Posterior vena cava (tissue), 2 donors: ENCODE results near the gene PLEKHG2. TPM values are rescaled to one million over a fixed set of nuclear protein-coding genes. Genes with fewer than 3 reads are reported as not detected.

ENCODE experiments used
- DNase-seq: peaks from one replicate; pipeline ENCODE4 v3.0.0-alpha.2; 2020; ENCODE audit warnings: low spot score
- intact Hi-C, 2 donors: fragments of 100-400 bp; cut with DNase I; formaldehyde crosslinking; loops; one replicate each; pipeline versions ENCODE4 v1.14.1 to v1.14.2; 2022 to 2023
- total RNA-seq, 2 donors: library from RNA; stranded (reverse); fragmentation: NEBNext Ultra II Directional; extraction: Animal tissue kit (Norgen Biotek cat#: 25700); gene quantifications; one replicate each; pipeline ENCODE4 v1.2.1, GENCODE V29; 2021
- donor health status: DM: yes; HTN: yes; CAD: no.
- donor health status: DM: yes; HTN: yes; CAD: no.

Gene PLEKHG2
- total RNA-seq, 2 donors from 2014 or later = 38.1 to 48.6 TPM

DNA sequence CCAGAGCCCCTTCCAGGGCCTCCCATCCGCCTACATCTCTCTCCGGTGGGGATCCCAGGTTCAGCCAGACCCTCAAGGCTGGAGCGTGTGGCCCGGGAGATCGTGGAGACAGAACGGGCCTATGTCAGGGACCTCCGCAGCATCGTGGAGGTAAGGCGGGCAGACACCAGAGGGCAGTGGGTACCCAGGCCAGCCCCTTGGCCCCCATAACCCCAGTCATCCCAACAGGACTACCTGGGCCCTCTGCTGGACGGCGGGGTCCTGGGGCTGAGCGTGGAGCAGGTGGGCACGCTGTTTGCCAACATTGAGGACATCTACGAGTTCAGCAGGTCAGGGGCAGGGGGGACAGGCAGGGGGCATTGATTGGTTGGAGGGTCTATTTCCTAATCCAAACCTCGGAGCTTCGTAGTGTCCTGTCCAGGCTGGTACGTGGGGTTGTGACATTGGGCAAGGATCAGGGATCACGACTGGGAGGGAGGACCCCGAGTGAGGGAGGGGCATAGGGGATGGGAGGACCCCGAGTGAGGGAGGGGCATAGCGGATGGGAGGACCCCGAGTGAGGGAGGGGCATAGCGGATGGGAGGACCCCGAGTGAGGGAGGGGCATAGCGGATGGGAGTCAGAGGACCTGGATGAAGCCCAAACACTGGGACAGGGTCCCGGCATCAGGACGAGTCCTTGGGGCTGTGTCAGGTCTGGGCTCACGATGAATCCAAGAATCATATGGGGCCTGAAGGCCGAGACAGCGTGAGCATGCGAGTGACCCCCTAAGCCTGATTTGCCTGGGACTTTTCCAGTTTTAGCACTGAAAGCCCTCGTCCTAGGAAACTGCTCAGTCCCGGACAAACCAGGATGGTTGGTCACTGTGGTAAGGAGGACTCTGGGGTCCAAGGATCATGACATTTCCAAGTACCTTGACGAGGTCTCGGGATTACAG, 2.9 kb downstream of the PLEKHG2 start:
- intact Hi-C loops = no loop called here
- peak; percentile 84 for DNase-seq

DNA sequence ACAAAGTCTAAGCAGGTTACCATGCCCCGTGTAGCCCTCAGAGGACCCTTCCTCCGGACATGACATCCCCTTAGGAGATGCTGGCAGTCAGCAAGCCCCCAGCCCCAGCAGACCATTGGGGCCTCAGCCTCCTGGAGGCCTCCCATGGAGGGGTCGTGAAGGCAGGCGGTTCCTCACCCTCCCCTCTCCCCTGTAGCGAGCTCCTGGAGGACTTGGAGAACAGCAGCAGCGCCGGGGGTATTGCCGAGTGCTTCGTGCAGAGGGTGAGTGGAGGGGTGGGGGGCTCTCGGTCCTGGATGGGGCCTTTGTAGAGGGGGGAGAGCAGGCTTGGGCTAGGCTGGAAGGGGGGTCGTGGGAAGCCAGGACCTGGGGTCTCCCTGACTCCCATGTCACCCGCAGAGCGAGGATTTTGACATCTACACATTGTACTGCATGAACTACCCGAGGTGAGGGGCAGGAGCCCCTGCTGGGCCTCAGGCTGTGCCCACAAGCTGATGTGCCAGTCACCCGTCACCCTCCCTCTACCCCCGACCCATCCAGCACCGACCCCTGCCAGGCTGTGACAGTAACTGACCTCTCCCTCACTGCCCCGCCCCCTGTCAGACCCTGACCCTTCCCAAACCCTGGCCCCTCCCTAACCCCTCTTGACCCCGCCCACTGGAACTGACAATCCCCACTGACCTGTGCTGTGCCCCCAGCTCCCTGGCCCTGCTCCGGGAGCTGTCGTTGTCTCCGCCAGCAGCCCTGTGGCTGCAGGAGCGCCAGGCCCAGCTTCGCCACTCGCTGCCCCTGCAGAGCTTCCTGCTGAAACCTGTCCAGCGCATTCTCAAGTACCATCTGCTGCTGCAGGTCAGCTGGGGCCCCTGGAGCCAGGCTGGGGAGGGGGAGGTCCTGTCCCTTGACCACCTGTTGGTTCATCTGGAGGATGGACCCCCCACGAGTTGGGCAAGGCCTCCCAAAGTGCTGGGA, 4.0 kb downstream of the PLEKHG2 start:
- DNase-seq = no peak
- intact Hi-C loops = no loop called here

- intact Hi-C loops = no loop called here
- DNase-seq = no peak
Observed at GRCh38 chr19:39417463-39418181, 5.2 kb downstream of the PLEKHG2 start.

DNA sequence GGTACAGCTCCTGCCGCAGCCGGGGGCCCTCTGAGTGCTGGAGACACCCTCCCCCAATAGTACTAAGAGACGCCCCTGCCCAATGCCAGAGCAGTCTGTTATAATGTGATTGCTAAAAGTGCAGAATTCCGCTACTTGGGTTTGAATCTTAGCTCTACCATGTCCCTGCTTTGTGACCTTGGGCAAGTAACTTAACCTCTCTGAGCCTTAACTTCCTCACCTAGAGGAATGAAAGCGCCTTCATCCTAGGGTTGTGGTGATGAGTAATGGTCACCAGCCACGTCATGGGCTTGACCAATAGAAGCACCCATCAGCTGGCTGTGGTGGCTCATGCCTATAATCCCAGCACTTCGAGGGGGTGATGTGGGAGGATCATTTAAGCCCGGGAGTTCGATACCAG, 6.5 kb downstream of the PLEKHG2 start:
- intact Hi-C loops = no loop called here
- DNase-seq = no peak

DNA sequence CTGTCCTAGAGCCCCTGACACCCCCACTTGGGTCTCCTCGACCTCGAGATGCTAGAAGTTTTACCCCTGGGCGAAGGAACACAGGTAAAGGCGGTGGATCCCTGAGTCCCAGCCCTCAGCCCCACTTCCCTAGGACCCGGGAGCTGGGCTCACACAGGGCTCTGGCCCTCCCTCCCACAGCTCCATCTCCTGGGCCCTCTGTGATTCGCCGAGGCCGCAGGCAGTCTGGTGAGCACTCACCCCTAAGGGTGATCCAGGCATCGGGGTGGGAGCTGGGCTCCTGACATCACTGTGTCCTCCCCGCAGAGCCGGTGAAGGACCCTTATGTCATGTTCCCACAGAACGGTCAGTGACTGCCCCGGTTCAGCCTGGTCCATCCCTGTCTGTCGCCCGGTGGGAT, 8.3 kb downstream of the PLEKHG2 start:
- intact Hi-C loops = no loop called here
- no peak for DNase-seq

- intact Hi-C loops = no loop called here
- no peak for DNase-seq
Observed at GRCh38 chr19:39422020-39422419, 9.6 kb downstream of the PLEKHG2 start.

DNA sequence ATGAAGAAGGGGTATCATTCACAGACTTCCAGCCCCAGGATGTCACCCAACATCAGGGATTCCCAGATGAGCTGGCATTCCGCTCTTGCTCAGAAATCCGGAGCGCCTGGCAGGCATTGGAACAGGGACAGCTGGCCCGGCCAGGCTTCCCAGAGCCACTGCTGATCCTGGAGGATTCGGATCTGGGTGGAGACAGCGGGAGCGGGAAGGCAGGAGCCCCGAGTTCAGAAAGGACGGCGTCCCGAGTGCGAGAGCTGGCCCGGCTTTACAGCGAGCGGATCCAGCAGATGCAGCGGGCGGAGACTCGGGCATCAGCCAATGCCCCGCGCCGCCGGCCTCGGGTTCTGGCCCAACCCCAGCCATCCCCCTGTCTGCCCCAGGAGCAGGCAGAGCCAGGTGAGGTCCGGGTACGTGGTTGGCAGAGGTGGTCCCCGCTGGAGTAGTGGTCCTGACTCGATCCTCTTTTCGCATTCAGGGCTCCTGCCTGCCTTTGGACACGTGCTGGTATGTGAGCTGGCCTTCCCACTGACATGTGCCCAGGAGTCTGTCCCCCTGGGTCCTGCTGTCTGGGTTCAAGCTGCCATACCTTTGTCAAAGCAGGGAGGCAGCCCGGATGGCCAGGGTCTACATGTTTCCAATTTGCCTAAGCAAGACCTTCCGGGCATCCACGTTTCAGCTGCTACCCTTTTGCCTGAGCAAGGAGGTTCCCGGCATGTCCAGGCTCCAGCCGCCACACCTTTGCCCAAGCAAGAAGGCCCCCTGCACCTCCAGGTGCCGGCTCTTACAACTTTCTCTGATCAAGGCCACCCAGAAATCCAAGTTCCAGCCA, 11.0 kb downstream of the PLEKHG2 start:
- intact Hi-C loops = no loop called here
- DNase-seq = no peak

GRCh38 chr19:39424934-39425333, 12.5 kb downstream of the PLEKHG2 start:
- intact Hi-C loops = no loop called here
- no peak for DNase-seq

DNA sequence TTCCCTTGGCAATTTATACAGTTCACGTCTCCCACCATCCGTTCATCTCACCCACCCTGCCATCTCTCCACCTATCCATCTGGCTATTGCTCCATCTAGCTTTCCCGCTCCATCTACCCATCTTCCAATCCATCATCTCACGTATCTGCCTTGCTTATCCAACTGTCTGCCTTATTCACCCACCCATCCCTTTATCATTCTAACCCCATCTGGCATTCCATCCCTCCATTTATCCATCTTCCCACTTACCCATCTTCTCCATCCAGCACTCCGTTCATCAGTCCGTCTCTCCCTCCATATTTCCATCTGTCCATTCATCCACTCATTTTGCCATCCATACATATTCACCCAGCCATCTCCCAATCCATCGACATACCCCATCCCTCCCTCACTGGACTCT, 13.3 kb downstream of the PLEKHG2 start:
- DNase-seq = no peak
- intact Hi-C loops = no loop called here

DNA sequence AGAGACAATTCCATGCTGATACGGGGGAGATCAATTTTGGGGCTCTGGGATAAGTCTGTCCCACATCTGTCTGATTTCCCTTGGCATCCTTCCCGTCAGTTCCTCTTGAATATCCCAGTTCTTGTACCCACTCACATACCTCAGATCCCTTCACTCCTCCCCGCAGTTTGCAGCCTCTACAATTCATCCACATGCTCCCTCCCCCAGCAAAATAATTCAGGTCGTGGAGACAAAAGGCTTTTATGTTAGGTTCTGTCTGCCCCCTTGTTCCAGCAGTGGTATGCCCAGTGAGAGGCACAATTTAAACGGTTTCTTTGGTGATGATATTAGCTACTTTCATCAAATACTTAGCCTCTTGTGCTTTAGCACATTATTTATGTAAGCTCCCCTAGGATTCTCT, 13.7 kb downstream of the PLEKHG2 start:
- intact Hi-C loops = no loop called here
- DNase-seq = no peak

- intact Hi-C loops = no loop called here
Observed at GRCh38 chr19:39427707-39428106, 15.2 kb downstream of the PLEKHG2 start.

DNA sequence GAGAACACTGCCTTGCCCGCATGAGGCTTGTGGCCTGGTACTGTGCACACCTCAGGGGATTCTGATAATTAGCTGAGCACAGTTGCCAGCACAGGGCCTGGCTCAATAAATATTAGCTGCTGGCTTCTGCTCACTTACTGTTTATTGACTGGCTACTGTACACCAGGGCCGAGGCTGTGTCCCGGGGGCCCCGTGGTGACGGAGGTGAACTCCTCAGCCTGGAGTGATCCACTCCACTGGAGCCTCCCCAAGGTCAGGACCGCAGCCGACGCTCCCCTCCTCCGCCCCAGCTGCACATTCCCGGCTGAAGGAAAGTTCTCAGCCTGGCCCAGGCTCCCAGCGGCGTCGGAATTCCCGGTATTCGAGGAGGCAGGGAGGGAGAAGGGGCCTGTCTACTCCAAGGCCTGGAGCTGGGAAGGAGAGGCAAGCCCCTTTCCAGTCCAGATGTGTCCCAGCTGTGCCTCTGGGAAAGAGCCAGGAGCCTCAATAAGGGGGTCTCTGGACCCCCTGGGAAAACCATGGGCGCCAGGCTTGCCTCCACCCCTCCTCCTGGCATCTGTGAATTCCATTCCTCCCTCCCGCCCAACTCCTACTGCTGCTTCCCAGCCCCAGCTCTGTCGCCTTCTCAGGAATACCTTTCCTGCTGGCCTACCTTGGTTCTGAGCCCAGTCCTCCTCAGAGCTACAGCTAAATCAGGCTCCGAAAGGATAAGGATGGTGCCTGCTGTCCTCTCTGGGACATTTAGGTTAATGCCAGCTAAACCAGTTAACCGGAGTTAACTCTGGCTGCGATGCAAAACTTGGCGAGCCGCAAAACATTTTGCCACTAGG, 16.0 kb downstream of the PLEKHG2 start:
- intact Hi-C loops = no loop called here
- peak; percentile 93 for DNase-seq

More at GRCh38 chr19:39427707-39428106, 15.2 kb downstream of the PLEKHG2 start:
- DNase-seq = no peak

GRCh38 chr19:39430675-39431593, 18.5 kb downstream of the PLEKHG2 start:
- intact Hi-C loops = loop anchor here in 1 of 2 donors (5.0 to 10.0 kb wide), 2 partner anchors 34 to 86 kb away; partner anchors contain the start of gene SAMD4B
- peak; percentile 90 for DNase-seq

- no peak for DNase-seq
- intact Hi-C loops = loop anchor here in 1 of 2 donors (5.0 to 10.0 kb wide), 2 partner anchors 35 to 88 kb away; partner anchors contain the start of gene SAMD4B
Observed at GRCh38 chr19:39432677-39433025, 20.2 kb downstream of the PLEKHG2 start.

DNA sequence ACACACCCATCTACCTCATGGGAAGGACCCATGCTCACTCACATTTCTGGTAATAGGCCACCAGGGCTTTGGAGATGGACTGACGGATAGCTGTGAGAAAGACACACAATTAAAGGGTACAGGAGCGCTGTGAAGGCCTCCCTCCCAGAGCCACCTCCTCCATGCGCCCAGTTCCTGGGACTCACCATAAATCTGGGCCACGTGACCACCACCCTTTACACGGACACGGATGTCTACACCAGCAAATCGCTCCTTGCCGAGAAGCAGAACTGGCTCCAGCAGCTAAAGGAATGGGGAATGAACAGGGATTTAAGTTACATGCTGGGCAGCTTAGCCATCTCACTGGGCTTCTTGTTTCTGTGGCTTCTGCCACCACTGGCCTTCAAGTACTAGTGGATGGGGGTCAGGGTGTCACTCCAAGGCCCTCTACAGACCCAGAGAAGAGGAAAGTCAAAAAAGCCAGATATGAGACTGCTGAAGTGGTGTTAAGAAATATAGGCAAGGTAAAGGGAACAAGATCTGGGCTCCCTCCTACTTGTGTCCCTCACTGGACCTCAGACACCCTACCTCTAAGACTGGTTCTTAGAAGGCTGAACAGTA, 21.1 kb downstream of the PLEKHG2 start:
- intact Hi-C loops = loop anchor here in 1 of 2 donors (5.0 to 10.0 kb wide), 2 partner anchors 36 to 89 kb away; partner anchors contain the start of gene SAMD4B
- no peak for DNase-seq
